HG03460 (cell line): ENCODE results near the gene HELZ2.

Experiments
- ATAC-seq: cut with Tn5 transposase; IDR thresholded peaks from one replicate; pipeline ENCODE4 v1.9.1; 2021; ENCODE audit not compliant: unreplicated experiment

The HELZ2 gene

DNA sequence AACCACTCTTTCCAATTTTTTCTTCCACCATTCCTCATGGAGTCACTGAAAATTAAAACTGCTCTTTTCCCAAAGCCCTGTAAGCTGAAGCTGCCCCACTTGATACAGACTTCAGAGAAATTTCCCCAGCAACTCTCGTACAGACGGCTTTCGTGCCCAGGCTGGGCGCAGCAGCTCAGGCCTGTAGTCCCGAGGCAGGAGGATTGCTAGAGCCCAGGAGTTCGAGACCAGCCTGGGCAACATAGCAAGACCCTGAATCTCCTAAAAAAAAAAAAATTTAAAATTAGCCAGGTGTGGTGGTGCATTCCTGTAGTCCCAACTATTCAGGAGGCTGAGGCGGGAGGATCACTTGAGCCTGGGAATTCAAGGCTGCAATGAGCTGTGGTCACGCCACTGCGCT is 46.9 kb downstream of the HELZ2 start:
- no peak for ATAC-seq

DNA sequence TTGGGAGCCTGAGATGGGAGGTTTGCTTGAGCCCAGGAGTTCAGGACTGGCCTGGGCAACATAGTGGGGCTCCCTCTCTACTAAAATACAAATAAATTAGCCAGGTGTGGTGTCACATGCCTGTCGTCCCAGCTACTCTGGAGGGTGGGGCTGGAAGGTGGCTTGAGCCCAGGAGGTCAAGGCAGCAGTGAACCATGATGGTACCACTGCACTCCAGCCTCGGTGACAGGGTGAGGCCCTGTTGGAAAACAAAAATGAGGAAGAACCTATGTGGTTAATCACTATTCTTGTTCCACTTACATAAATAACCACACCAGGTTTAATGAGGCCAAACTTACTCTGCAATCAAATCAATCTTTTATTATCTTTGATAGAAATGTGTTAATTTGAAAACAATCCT is 48.1 kb downstream of the HELZ2 start:
- ATAC-seq, result no peak

DNA sequence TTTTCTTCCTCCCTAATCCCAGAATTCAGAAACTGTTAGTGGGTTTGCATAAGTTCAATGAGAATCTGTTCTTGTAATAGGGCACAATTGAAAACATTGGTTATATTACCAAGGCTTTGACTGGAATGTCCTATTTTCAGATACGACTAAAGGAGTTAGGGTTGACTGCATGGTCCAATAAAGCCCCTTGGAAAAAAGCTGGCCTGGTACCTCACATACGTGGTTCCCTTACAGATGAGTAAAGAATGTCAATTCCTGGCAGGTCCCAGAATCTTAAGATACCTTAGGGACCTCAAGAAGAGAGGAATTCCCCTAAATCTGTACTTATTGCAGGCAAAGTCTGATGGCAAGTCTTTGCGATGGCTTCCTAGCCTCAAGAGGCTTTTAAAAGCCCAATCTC is 48.9 kb downstream of the HELZ2 start:
- no peak for ATAC-seq
